ENCODE results near the gene LAMC2. TPM values are rescaled to one million over a fixed set of nuclear protein-coding genes. Genes with fewer than 3 reads are reported as not detected.

LAMC2 gene
- total RNA-seq (89.0 TPM), polyA plus RNA-seq (ENCODE audit: insufficient read depth, low read depth, low replicate concordance) (4.0 TPM)
- long read RNA-seq, donor 1, result 0 reads
- long read RNA-seq, donor 2, result 0 reads
- long read RNA-seq, donor 3, result 0 reads
- long read RNA-seq, donor 4, full-length matches to known transcripts, result 2 of 2 reads
- long read RNA-seq, donor 4, partial matches to known transcripts, result 0 of 2 reads
- long read RNA-seq, donor 4, other reads (novel, unspliced or antisense), result 0 of 2 reads
- long read RNA-seq, donor 5, result 0 reads
- long read RNA-seq, donor 6, result 0 reads
- long read RNA-seq, donor 7, full-length matches to known transcripts, result 41 of 148 reads
- long read RNA-seq, donor 7, partial matches to known transcripts, result 78 of 148 reads
- long read RNA-seq, donor 7, other reads (novel, unspliced or antisense), result 29 of 148 reads
- long read RNA-seq, donor 8, result 0 reads
- long read RNA-seq, donor 9, result 0 reads
- long read RNA-seq, donor 10, result 0 reads

DNA sequence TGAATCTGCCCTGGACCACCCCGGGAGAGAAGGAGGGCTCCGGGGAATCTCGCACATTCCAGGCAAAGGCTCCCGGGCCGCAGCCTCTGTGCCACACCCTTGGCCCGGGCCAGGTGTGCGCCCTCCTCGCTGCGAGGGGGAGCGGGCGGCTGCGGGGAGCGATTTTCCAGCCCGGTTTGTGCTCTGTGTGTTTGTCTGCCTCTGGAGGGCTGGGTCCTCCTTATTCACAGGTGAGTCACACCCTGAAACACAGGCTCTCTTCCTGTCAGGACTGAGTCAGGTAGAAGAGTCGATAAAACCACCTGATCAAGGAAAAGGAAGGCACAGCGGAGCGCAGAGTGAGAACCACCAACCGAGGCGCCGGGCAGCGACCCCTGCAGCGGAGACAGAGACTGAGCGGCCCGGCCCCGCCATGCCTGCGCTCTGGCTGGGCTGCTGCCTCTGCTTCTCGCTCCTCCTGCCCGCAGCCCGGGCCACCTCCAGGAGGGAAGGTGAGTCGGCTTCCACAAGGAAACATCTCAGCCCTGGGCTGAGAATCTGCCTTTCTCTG lies at the start of gene LAMC2:
Gene LAMC2 (plus strand): TSS at position 324 of the 550 bp plus-strand sequence. CDS start 89 bp downstream, at position 413.
- H3K9ac ChIP-seq (ENCODE audit: low read length in 3 of 3), result peak within 1 kb of the TSS in 1 of 3 donors; percentile 44
- no peaks in the 10 kb centered on the region for H3K4me1 ChIP-seq (ENCODE audit: control insufficient read depth in 2 of 3, insufficient read depth in 2 of 3, low read depth in 1 of 3, low read length in 3 of 3)
- peak within 1 kb of the TSS in 1 of 2 donors; percentile 40 for H3K27ac ChIP-seq (ENCODE audit: low read depth in 2 of 2, low read length in 2 of 2)
- no peak for FAIRE-seq
- H3K27me3 ChIP-seq (ENCODE audit: control insufficient read depth, insufficient read depth, low read length), result no peaks in the 10 kb centered on the region
- H3K9me3 ChIP-seq (ENCODE audit: control insufficient read depth in 2 of 3, insufficient read depth in 1 of 3, low read length in 3 of 3), result no peaks in the 10 kb centered on the region
- DNase-seq, result peak; percentile 70 to 85 (median 82)
- no peaks in the 10 kb centered on the region for H3K36me3 ChIP-seq (ENCODE audit: control insufficient read depth in 2 of 3, insufficient read depth in 3 of 3, low read length in 3 of 3)
- peak within 1 kb of the TSS; percentile 18 to 60 (median 44) for H3K4me3 ChIP-seq (ENCODE audit: low read length in 3 of 3)
- intact Hi-C loops (cut with DNase I), result no loop called here
- peak; percentile 25 for TF ChIP-seq CTCF (IDR thresholded peaks at IDR 0.05; ENCODE audit: borderline replicate concordance, extremely low read depth, insufficient read depth)

DNA sequence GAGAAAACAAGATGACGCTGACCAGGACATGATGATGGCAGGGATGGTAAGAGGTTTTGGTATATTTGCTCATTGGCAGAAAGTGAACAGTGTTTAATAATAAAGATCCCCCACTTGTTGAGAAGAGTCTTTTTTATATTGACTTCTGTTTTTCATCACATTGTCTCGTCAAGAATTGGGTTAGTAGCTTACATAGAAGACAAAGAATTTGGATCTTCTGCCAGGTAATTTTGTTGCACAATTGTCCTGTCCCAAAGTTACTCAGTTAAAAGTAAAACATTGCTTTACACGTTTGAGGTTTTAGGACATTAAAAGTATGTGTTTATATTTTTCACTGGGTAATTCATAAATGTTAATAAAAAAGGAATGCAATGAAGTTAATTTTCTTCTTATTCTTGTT lies 48.3 kb upstream of the LAMC2 start:
- no peaks in the 10 kb centered on the region for H3K27me3 ChIP-seq (ENCODE audit: control insufficient read depth, insufficient read depth, low read length)
- DNase-seq, result no peak
- intact Hi-C loops (cut with DNase I), result no loop called here
- no peak overlapping the region for H3K4me3 ChIP-seq (ENCODE audit: low read length in 3 of 3)
- no peaks in the 10 kb centered on the region for H3K4me1 ChIP-seq (ENCODE audit: control insufficient read depth in 2 of 3, insufficient read depth in 2 of 3, low read depth in 1 of 3, low read length in 3 of 3)
- TF ChIP-seq CTCF (IDR thresholded peaks at IDR 0.05; ENCODE audit: borderline replicate concordance, extremely low read depth, insufficient read depth), result no peak
- no peak overlapping the region for H3K27ac ChIP-seq (ENCODE audit: low read depth in 2 of 2, low read length in 2 of 2)
- peaks cover 6 to 40% (median 16%) of the 10 kb centered on the region in 3 donors for H3K36me3 ChIP-seq (ENCODE audit: control insufficient read depth in 2 of 3, insufficient read depth in 3 of 3, low read length in 3 of 3)
- no peak overlapping the region for H3K9ac ChIP-seq (ENCODE audit: low read length in 3 of 3)
- FAIRE-seq, result no peak
- no peaks in the 10 kb centered on the region for H3K9me3 ChIP-seq (ENCODE audit: control insufficient read depth in 2 of 3, insufficient read depth in 1 of 3, low read length in 3 of 3)

DNA sequence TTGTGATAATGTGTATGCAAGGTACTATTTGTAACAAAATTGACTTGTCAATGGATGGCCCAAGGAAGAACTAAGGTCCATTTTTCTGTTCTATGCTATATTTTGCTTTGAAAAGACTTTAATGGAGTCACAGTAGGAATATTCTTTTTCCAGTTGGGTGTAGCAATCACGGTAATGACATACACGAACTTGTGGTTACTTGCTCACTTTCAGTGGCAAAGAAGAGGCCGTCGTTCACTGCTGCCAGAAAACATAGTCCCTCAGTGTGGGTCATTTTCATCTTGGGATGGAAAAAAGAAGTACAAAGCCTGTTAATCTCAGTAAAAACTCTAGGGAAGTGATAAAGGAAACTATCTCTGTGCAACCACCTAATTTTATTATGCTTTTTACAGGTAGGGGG lies 47.8 kb upstream of the LAMC2 start:
- no peaks in the 10 kb centered on the region for H3K27me3 ChIP-seq (ENCODE audit: control insufficient read depth, insufficient read depth, low read length)
- intact Hi-C loops (cut with DNase I), result no loop called here
- H3K4me1 ChIP-seq (ENCODE audit: control insufficient read depth in 2 of 3, insufficient read depth in 2 of 3, low read depth in 1 of 3, low read length in 3 of 3), result no peaks in the 10 kb centered on the region
- no peaks in the 10 kb centered on the region for H3K9me3 ChIP-seq (ENCODE audit: control insufficient read depth in 2 of 3, insufficient read depth in 1 of 3, low read length in 3 of 3)
- FAIRE-seq, result no peak
- no peak overlapping the region for H3K27ac ChIP-seq (ENCODE audit: low read depth in 2 of 2, low read length in 2 of 2)
- no peak for TF ChIP-seq CTCF (IDR thresholded peaks at IDR 0.05; ENCODE audit: borderline replicate concordance, extremely low read depth, insufficient read depth)
- no peak overlapping the region for H3K4me3 ChIP-seq (ENCODE audit: low read length in 3 of 3)
- peaks cover 6 to 37% (median 17%) of the 10 kb centered on the region in 3 donors for H3K36me3 ChIP-seq (ENCODE audit: control insufficient read depth in 2 of 3, insufficient read depth in 3 of 3, low read length in 3 of 3)
- H3K9ac ChIP-seq (ENCODE audit: low read length in 3 of 3), result no peak overlapping the region
- DNase-seq, result no peak
